ENCODE measurements around the gene MYCT1. TPM values are rescaled to one million over a fixed set of nuclear protein-coding genes. Genes with fewer than 3 reads are reported as not detected.

Gene MYCT1
- total and polyA plus RNA-seq, 8 donors = 0.29 to 18.5 (median 2.6) TPM

DNA sequence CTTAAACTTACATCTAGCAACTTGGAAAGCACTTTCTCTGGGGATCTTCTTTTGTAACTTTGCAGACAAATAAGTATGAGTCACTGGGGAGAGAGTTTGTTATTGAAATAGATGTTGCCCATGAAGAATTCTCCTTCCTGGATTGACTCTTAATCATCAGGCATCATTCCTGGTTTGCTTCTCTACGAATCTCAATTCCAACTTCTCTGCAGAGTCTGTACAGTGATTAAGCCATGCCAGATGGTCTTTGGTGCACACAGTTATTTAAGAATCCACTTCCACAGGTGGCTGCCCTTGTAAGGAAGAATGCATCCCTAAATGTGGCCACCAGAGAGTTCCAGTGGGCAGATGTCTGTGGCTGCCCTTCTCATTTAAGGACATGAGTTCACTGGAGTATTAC, 25.7 kb downstream of the MYCT1 start:
- Histone ChIP-seq H3K27me3 (no peaks in the 10 kb centered on the region), H3K4me3 (no peak overlapping the region), H3K36me3 (no peaks in the 10 kb centered on the region), H3K27ac (no peak overlapping the region), H3K9me3 (no peaks in the 10 kb centered on the region), H3K4me1 (no peaks in the 10 kb centered on the region)
- no peak for TF ChIP-seq POLR2AphosphoS5 (IDR thresholded peaks at IDR 0.05)
- TF ChIP-seq, protein P1, sequence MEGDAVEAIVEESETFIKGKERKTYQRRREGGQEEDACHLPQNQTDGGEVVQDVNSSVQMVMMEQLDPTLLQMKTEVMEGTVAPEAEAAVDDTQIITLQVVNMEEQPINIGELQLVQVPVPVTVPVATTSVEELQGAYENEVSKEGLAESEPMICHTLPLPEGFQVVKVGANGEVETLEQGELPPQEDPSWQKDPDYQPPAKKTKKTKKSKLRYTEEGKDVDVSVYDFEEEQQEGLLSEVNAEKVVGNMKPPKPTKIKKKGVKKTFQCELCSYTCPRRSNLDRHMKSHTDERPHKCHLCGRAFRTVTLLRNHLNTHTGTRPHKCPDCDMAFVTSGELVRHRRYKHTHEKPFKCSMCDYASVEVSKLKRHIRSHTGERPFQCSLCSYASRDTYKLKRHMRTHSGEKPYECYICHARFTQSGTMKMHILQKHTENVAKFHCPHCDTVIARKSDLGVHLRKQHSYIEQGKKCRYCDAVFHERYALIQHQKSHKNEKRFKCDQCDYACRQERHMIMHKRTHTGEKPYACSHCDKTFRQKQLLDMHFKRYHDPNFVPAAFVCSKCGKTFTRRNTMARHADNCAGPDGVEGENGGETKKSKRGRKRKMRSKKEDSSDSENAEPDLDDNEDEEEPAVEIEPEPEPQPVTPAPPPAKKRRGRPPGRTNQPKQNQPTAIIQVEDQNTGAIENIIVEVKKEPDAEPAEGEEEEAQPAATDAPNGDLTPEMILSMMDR (IDR thresholded peaks at IDR 0.05) = no peak
- TF ChIP-seq POLR2A (IDR thresholded peaks at IDR 0.05) = no peak
- no peak for TF ChIP-seq EP300 (IDR thresholded peaks at IDR 0.05)
- 48 to 76% (median 63%) methylated on average over 1 of the region's 1 CpG for WGBS, 5 donors
- no peak for DNase-seq
- intact Hi-C loops (cut with DNase I; ENCODE audit: low total_unique reads) = no loop called here

GRCh38 chr6:152726313-152726712, 28.6 kb downstream of the MYCT1 start:
- Histone ChIP-seq H3K27ac (no peak overlapping the region), H3K4me3 (no peak overlapping the region), H3K9me3 (no peaks in the 10 kb centered on the region), H3K4me1 (no peaks in the 10 kb centered on the region), H3K36me3 (no peaks in the 10 kb centered on the region), H3K27me3 (no peaks in the 10 kb centered on the region)
- intact Hi-C loops (cut with DNase I; ENCODE audit: low total_unique reads) = no loop called here
- no peak for TF ChIP-seq EP300 (IDR thresholded peaks at IDR 0.05)
- TF ChIP-seq, protein P1 (IDR thresholded peaks at IDR 0.05) = no peak
- no peak for TF ChIP-seq POLR2AphosphoS5 (IDR thresholded peaks at IDR 0.05)
- TF ChIP-seq POLR2A (IDR thresholded peaks at IDR 0.05) = no peak
- DNase-seq = no peak
- whole genome bisulfite sequencing, 5 donors = 62 to 88% (median 74%) methylated on average over 4 of the region's 4 CpGs

DNA sequence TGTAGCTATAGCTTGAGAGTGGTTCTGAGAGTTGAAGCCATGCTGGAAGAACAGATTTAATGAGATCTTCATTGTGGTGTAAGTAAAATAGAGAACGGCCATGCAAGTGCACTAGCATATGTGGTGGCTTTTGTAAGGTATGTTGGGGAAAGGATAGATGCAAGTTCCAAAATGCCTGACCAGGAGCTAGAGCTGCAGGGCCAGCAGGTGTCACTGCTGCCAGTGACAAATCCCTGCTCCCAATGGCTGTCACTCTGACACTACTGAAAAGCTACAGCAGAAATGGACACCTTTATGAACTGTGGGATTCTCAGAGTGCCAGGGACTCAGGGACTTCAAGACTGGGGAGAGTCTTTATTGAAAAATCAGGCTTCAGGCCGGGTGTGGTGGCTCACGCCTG, 29.8 kb downstream of the MYCT1 start:
- H3K27me3 ChIP-seq = no peaks in the 10 kb centered on the region
- no peaks in the 10 kb centered on the region for H3K36me3 ChIP-seq
- H3K27ac ChIP-seq = no peak overlapping the region
- no peaks in the 10 kb centered on the region for H3K9me3 ChIP-seq
- no peak for DNase-seq
- H3K4me3 ChIP-seq = no peak overlapping the region
- no peaks in the 10 kb centered on the region for H3K4me1 ChIP-seq
- intact Hi-C loops (cut with DNase I; ENCODE audit: low total_unique reads) = no loop called here
- TF ChIP-seq, protein P1 (IDR thresholded peaks at IDR 0.05) = no peak
- TF ChIP-seq POLR2A (IDR thresholded peaks at IDR 0.05) (no peak), EP300 (IDR thresholded peaks at IDR 0.05) (no peak), POLR2AphosphoS5 (IDR thresholded peaks at IDR 0.05) (no peak)
- WGBS, 5 donors = 79 to 90% (median 90%) methylated on average over 3 of the region's 3 CpGs

DNA sequence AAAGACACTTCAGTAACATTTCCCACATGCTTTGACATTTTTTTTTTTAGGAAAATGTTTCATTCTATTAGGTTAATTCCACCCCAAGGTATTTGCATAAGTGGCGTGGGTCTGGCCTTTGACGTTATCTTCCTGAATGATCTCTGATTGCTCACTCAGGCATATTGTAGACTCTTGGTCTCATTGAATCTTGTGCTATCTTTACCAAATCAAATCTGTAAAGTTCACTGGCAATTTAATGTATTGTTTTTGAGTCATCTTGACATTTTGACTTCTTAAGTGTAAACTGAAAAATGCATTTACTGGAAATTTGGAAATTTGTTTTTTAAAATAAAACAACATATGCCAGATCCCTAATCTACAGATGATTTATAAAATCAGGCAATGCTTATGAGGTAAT, 36.9 kb downstream of the MYCT1 start:
- Histone ChIP-seq H3K27me3 (no peaks in the 10 kb centered on the region), H3K36me3 (no peaks in the 10 kb centered on the region), H3K4me3 (no peak overlapping the region), H3K27ac (no peak overlapping the region), H3K9me3 (peaks cover 0 to 7% (median 0%) of the 10 kb centered on the region in 4 donors), H3K4me1 (no peaks in the 10 kb centered on the region)
- TF ChIP-seq, protein P1 (IDR thresholded peaks at IDR 0.05) = no peak
- TF ChIP-seq EP300 (IDR thresholded peaks at IDR 0.05) (no peak), POLR2AphosphoS5 (IDR thresholded peaks at IDR 0.05) (no peak), POLR2A (IDR thresholded peaks at IDR 0.05) (no peak)
- intact Hi-C loops (cut with DNase I; ENCODE audit: low total_unique reads) = no loop called here
- DNase-seq = no peak
- 60 to 77% (median 74%) methylated on average over 2 of the region's 2 CpGs for WGBS, 5 donors
